ENCODE data around the gene HK2. TPM values are rescaled to one million over a fixed set of nuclear protein-coding genes. Genes with fewer than 3 reads are reported as not detected.

The HK2 gene
- total RNA-seq, 6 experiments from 2014 or later = 26.2 to 51.3 (median 28.4) TPM

DNA sequence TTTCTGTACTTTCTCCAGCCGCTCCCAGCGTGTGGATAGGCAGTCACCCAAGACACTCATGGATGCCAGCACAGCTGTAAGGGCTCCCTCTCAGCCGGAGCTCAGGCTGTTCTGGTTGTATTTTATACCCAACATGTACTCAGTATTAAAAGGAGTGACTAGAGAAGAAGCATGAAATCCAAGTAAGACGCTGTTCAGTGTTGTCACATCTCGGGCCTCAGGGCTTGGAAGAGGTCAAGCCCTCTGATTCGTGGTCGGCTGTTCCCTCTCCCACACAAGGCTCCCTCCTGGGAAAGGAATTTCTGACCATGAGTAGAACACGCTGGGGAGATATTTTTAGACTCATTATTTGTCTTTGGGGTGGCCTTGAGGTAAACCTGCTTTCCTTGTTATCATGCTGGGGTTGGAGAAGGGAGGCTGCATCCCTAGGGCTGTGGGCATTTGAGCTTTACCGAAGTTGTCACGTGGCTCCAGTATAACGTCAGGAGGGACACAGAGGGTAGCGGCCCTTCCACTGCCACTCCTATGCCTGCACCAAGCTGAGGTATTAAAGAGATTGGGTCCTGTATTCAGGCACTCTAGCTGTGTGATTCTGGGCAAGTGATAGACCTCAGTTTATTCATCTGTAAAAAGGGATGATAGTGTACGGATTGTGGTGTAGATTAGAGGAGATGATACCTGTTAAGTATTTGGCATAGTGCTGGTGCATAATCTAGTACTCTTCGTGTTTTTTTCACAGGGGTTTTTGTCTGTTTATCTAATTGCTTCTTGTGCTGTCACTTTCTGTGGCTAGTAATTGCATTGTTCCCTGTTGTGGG is 34.1 kb downstream of the HK2 start:
- no peaks in the 10 kb centered on the region; the same call in 1 of the 2 replicates for H3K27me3 Mint-ChIP-seq (ENCODE audit: insufficient read depth)
- H3K4me1 Mint-ChIP-seq (ENCODE audit: low read depth) = peaks cover 61% of the 10 kb centered on the region
- TF ChIP-seq, protein P1, sequence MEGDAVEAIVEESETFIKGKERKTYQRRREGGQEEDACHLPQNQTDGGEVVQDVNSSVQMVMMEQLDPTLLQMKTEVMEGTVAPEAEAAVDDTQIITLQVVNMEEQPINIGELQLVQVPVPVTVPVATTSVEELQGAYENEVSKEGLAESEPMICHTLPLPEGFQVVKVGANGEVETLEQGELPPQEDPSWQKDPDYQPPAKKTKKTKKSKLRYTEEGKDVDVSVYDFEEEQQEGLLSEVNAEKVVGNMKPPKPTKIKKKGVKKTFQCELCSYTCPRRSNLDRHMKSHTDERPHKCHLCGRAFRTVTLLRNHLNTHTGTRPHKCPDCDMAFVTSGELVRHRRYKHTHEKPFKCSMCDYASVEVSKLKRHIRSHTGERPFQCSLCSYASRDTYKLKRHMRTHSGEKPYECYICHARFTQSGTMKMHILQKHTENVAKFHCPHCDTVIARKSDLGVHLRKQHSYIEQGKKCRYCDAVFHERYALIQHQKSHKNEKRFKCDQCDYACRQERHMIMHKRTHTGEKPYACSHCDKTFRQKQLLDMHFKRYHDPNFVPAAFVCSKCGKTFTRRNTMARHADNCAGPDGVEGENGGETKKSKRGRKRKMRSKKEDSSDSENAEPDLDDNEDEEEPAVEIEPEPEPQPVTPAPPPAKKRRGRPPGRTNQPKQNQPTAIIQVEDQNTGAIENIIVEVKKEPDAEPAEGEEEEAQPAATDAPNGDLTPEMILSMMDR (IDR thresholded peaks at IDR 0.05) = no peak
- H3K4me3 Mint-ChIP-seq = peak overlapping the region; percentile 61
- DNase-seq = peak; percentile 87
- no peaks in the 10 kb centered on the region for H3K9me3 Mint-ChIP-seq
- peak overlapping the region; percentile 86 for H3K27ac Mint-ChIP-seq
- peaks cover 33% of the 10 kb centered on the region for H3K36me3 Mint-ChIP-seq (ENCODE audit: low read depth)

DNA sequence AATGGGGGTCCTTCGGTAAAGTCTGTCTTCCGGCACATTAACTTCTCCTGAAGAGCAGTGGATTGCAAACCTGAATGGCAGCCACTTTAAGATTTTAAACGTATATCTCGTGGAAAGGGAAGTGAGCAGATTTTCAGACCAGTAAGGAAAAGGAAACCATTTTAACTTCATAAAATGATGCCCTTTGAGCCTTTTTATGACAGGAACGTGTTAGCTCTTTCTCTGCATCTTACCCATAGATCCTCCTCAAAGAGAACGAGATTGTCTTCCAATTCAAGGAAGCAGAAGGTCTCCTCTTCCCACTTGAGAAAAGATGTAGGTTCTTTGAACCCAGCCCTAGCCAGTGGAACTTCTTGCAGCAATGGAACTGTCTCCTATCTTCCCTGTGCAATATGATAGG is 35.6 kb downstream of the HK2 start:
- Mint-ChIP-seq H3K9me3 (no peaks in the 10 kb centered on the region), H3K36me3 (ENCODE audit: low read depth) (peaks cover 44% of the 10 kb centered on the region), H3K4me1 (ENCODE audit: low read depth) (peaks cover 63% of the 10 kb centered on the region), H3K27me3 (ENCODE audit: insufficient read depth) (no peaks in the 10 kb centered on the region; the same call in 1 of the 2 replicates), H3K27ac (no peak overlapping the region), H3K4me3 (no peak overlapping the region)
- TF ChIP-seq, protein P1 (IDR thresholded peaks at IDR 0.05) = no peak
- no peak for DNase-seq

DNA sequence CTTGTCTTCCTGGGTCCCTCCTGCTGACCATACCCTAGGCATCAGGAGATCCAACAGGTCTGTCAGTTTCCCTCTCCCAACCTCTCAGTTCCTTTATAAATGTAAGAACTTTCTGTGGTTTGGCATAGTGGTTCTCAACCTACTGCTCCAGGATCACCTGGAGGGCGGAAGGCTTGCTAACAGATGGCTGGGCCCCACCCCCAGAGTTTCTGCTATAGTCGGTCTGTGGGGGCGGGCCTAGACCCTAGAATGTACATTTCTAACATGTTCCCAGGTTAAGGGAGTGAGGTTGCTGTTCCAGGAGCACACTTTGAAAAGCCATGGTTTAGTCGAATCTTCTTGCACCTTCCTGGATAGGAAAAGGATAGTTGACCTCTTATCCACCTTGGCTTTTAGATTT is 37.0 kb downstream of the HK2 start:
- Mint-ChIP-seq H3K27ac (no peak overlapping the region), H3K27me3 (ENCODE audit: insufficient read depth) (no peaks in the 10 kb centered on the region; the same call in 1 of the 2 replicates), H3K4me1 (ENCODE audit: low read depth) (peaks cover 63% of the 10 kb centered on the region), H3K4me3 (no peak overlapping the region), H3K36me3 (ENCODE audit: low read depth) (peaks cover 45% of the 10 kb centered on the region), H3K9me3 (no peaks in the 10 kb centered on the region)
- DNase-seq = no peak
- TF ChIP-seq, protein P1 (IDR thresholded peaks at IDR 0.05) = no peak

DNA sequence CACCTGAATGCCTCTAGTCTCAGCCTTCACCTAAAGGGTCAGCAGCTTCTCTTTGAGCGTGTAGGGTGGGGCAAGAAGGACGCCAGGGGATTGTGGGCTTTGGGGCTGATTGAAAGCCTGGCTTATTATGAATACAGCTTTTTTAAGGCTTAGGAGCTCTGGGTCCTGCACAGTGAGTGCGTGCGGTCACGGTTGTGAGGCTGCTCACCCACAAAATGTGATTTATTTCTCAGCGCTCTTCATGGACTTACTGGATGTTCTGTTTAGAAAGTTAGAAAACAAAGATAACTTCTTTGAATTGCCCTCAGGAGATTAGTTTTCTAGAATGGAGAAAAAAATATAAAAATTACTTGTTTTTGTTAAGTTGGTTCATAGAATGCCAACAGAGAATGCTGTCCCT is 37.5 kb downstream of the HK2 start:
- TF ChIP-seq, protein P1 (IDR thresholded peaks at IDR 0.05) = no peak
- Mint-ChIP-seq H3K4me1 (ENCODE audit: low read depth) (peaks cover 63% of the 10 kb centered on the region), H3K4me3 (no peak overlapping the region), H3K36me3 (ENCODE audit: low read depth) (peaks cover 48% of the 10 kb centered on the region), H3K27ac (no peak overlapping the region), H3K9me3 (no peaks in the 10 kb centered on the region), H3K27me3 (ENCODE audit: insufficient read depth) (no peaks in the 10 kb centered on the region; the same call in 1 of the 2 replicates)
- no peak for DNase-seq

DNA sequence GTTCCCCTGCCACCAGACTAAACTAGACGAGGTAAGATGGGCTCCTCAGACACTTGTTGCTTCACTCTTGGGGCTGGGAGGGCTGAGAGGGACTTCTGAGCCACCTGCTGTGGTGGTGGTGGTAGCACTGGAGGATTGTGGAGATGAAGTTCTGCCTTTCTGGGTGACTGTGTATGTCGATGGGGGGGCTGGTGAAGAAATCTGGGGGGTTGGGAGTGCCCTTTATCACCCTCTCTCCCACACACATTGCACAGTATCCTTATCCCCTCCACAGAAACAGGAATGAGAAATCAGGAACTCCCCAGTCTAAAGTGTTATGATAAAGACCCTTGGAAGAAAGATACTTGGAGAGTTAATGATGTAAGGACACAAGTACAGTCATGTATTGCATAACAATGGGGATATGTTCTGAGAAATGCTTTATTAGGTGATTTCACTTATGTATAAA is 38.5 kb downstream of the HK2 start:
- peaks cover 54% of the 10 kb centered on the region for H3K4me1 Mint-ChIP-seq (ENCODE audit: low read depth)
- TF ChIP-seq, protein P1 (IDR thresholded peaks at IDR 0.05) = no peak
- H3K9me3 Mint-ChIP-seq = no peaks in the 10 kb centered on the region
- H3K27me3 Mint-ChIP-seq (ENCODE audit: insufficient read depth) = no peaks in the 10 kb centered on the region; the same call in 1 of the 2 replicates
- H3K4me3 Mint-ChIP-seq = no peak overlapping the region
- peaks cover 55% of the 10 kb centered on the region for H3K36me3 Mint-ChIP-seq (ENCODE audit: low read depth)
- DNase-seq = no peak
- peak overlapping the region; percentile 54; the same call in 1 of the 2 replicates for H3K27ac Mint-ChIP-seq

All from HFFc6 (cell line).